H1 (cell line): ENCODE data around the gene PRRG2. TPM values are rescaled to one million over a fixed set of nuclear protein-coding genes. Genes with fewer than 3 reads are reported as not detected.

ENCODE experiments used
- polyA plus RNA-seq, 7 experiments: library from polyadenylated mRNA; depleted of rRNA in 3 of 7; stranded (reverse) in 5 of 7; unstranded in 2 of 7; fragments of >200 nt in 5 of 7; fragments of 200-250 nt in 2 of 7; gene quantifications; 1 replicate in 5 of 7; 2 replicates in 1 of 7; 4 replicates in 1 of 7; pipeline versions ENCODE4 v1.2.1 to v1.2.3, GENCODE V29; 2011 to 2013; ENCODE audit warnings: missing spikeins in 2 of 7, mixed read lengths in 2 of 7
- small RNA-seq: library from polyadenylated mRNA; stranded (forward); fragments of <200 nt; extraction: miRNeasy Mini kit (QIAGEN cat#:217004); gene quantifications from one replicate; pipeline ENCODE3, GENCODE V24; 2013; ENCODE audit not compliant: insufficient read depth
- total RNA-seq: library from RNA; stranded (reverse); fragmentation: NEBNext Ultra II Directional; extraction: Animal tissue kit (Norgen Biotek cat#: 25700); gene quantifications from 2 replicates; pipeline ENCODE4 v1.2.1, GENCODE V29; 2021

Gene PRRG2
- total and polyA plus RNA-seq, 2 of the 8 experiments (the other 6 are each of a cell fraction or from before 2014, with no cell fraction given), result 4.1 to 5.6 TPM

Small RNA genes lying within 50 kb of the gene (small RNA-seq; reads per million reads assigned to genes)
- gene RF00019, result not detected

Other genes starting within 250 kb of the PRRG2 start
- gene CD37, start 245.9 kb upstream of the PRRG2 start, total RNA-seq, result not detected in 2 replicates
- gene CD37, start 245.9 kb upstream of the PRRG2 start, polyA plus RNA-seq (2011; rRNA removed), result not detected in 2 replicates
- gene TEAD2, start 218.9 kb upstream of the PRRG2 start, total RNA-seq, result 146 and 156 TPM in 2 replicates
- gene TEAD2, start 218.9 kb upstream of the PRRG2 start, polyA plus RNA-seq (2011; rRNA removed), result 87.6 and 110 TPM in 2 replicates
- gene DKKL1, start 217.4 kb upstream of the PRRG2 start, total RNA-seq, result 2.6 and 3.1 TPM in 2 replicates
- gene DKKL1, start 217.4 kb upstream of the PRRG2 start, polyA plus RNA-seq (2011; rRNA removed), result 5.9 and 6.8 TPM in 2 replicates
- gene KASH5, start 193.1 kb upstream of the PRRG2 start, total RNA-seq, result 0.19 and 0.57 TPM in 2 replicates
- 0.05 and 0.28 TPM in 2 replicates for gene KASH5, start 193.1 kb upstream of the PRRG2 start, polyA plus RNA-seq (2011; rRNA removed)
- gene PTH2, start 157.9 kb upstream of the PRRG2 start, total RNA-seq, result 0.82 TPM in 1 of 2 replicates, not detected in the other
- gene PTH2, start 157.9 kb upstream of the PRRG2 start, polyA plus RNA-seq (2011; rRNA removed), result 0.50 TPM in 1 of 2 replicates, not detected in the other
- gene GFY, start 155.9 kb upstream of the PRRG2 start, total RNA-seq, result 0.93 and 1.1 TPM in 2 replicates
- 0.68 and 1.2 TPM in 2 replicates for gene GFY, start 155.9 kb upstream of the PRRG2 start, polyA plus RNA-seq (2011; rRNA removed)
- gene SLC17A7, start 139.8 kb upstream of the PRRG2 start, total RNA-seq, result 2.3 and 3.0 TPM in 2 replicates
- gene SLC17A7, start 139.8 kb upstream of the PRRG2 start, polyA plus RNA-seq (2011; rRNA removed), result 2.7 and 4.7 TPM in 2 replicates
- 146 and 155 TPM in 2 replicates for gene PIH1D1, start 129.5 kb upstream of the PRRG2 start, total RNA-seq
- gene PIH1D1, start 129.5 kb upstream of the PRRG2 start, polyA plus RNA-seq (2011; rRNA removed), result 195 and 220 TPM in 2 replicates
- gene ALDH16A1, start 128.1 kb upstream of the PRRG2 start, total RNA-seq, result 32.7 and 34.3 TPM in 2 replicates
- 30.5 and 54.8 TPM in 2 replicates for gene ALDH16A1, start 128.1 kb upstream of the PRRG2 start, polyA plus RNA-seq (2011; rRNA removed)
- 1.6 and 2.6 TPM in 2 replicates for gene FLT3LG, start 107.1 kb upstream of the PRRG2 start, total RNA-seq
- 3.2 and 3.9 TPM in 2 replicates for gene FLT3LG, start 107.1 kb upstream of the PRRG2 start, polyA plus RNA-seq (2011; rRNA removed)
- gene RPL13A, start 93.7 kb upstream of the PRRG2 start, total RNA-seq, result 3,305 and 3,520 TPM in 2 replicates
- gene RPL13A, start 93.7 kb upstream of the PRRG2 start, polyA plus RNA-seq (2011; rRNA removed), result 8,501 and 8,868 TPM in 2 replicates
- 2,240 and 2,296 TPM in 2 replicates for gene RPS11, start 84.9 kb upstream of the PRRG2 start, total RNA-seq
- gene RPS11, start 84.9 kb upstream of the PRRG2 start, polyA plus RNA-seq (2011; rRNA removed), result 4,988 and 6,072 TPM in 2 replicates
- gene FCGRT, start 68.7 kb upstream of the PRRG2 start, total RNA-seq, result 43.4 and 46.5 TPM in 2 replicates
- gene FCGRT, start 68.7 kb upstream of the PRRG2 start, polyA plus RNA-seq (2011; rRNA removed), result 41.2 and 66.7 TPM in 2 replicates
- 18.9 and 19.5 TPM in 2 replicates for gene RCN3, start 53.3 kb upstream of the PRRG2 start, total RNA-seq
- 5.8 and 9.4 TPM in 2 replicates for gene RCN3, start 53.3 kb upstream of the PRRG2 start, polyA plus RNA-seq (2011; rRNA removed)
- gene NOSIP, start 760 bp upstream of the PRRG2 start, total RNA-seq, result 85.1 and 93.8 TPM in 2 replicates
- gene NOSIP, start 760 bp upstream of the PRRG2 start, polyA plus RNA-seq (2011; rRNA removed), result 192 and 254 TPM in 2 replicates
- gene PRR12, start 9.9 kb downstream of the PRRG2 start, total RNA-seq, result 59.4 and 63.8 TPM in 2 replicates
- gene PRR12, start 9.9 kb downstream of the PRRG2 start, polyA plus RNA-seq (2011; rRNA removed), result 2.5 and 4.6 TPM in 2 replicates
- 16.9 and 17.7 TPM in 2 replicates for gene RRAS, start 58.8 kb downstream of the PRRG2 start, total RNA-seq
- gene RRAS, start 58.8 kb downstream of the PRRG2 start, polyA plus RNA-seq (2011; rRNA removed), result 49.1 and 62.9 TPM in 2 replicates
- 81.7 and 93.3 TPM in 2 replicates for gene SCAF1, start 60.9 kb downstream of the PRRG2 start, total RNA-seq
- 9.7 and 21.4 TPM in 2 replicates for gene SCAF1, start 60.9 kb downstream of the PRRG2 start, polyA plus RNA-seq (2011; rRNA removed)
- 114 and 115 TPM in 2 replicates for gene IRF3, start 84.5 kb downstream of the PRRG2 start, total RNA-seq
- gene IRF3, start 84.5 kb downstream of the PRRG2 start, polyA plus RNA-seq (2011; rRNA removed), result 103 and 185 TPM in 2 replicates
- 126 and 133 TPM in 2 replicates for gene BCL2L12, start 84.6 kb downstream of the PRRG2 start, total RNA-seq
- gene BCL2L12, start 84.6 kb downstream of the PRRG2 start, polyA plus RNA-seq (2011; rRNA removed), result 209 and 280 TPM in 2 replicates
- 561 and 579 TPM in 2 replicates for gene PRMT1, start 96.0 kb downstream of the PRRG2 start, total RNA-seq
- 1,215 and 1,548 TPM in 2 replicates for gene PRMT1, start 96.0 kb downstream of the PRRG2 start, polyA plus RNA-seq (2011; rRNA removed)
- 2.6 and 4.3 TPM in 2 replicates for gene ADM5, start 108.3 kb downstream of the PRRG2 start, total RNA-seq
- 2.5 and 5.4 TPM in 2 replicates for gene ADM5, start 108.3 kb downstream of the PRRG2 start, polyA plus RNA-seq (2011; rRNA removed)
- 91.8 and 98.3 TPM in 2 replicates for gene CPT1C, start 109.8 kb downstream of the PRRG2 start, total RNA-seq
- gene CPT1C, start 109.8 kb downstream of the PRRG2 start, polyA plus RNA-seq (2011; rRNA removed), result 79.6 and 122 TPM in 2 replicates
- not detected in 2 replicates for gene TSKS, start 182.0 kb downstream of the PRRG2 start, total RNA-seq
- 0.21 and 0.24 TPM in 2 replicates for gene TSKS, start 182.0 kb downstream of the PRRG2 start, polyA plus RNA-seq (2011; rRNA removed)
- 105 and 109 TPM in 2 replicates for gene AP2A1, start 185.7 kb downstream of the PRRG2 start, total RNA-seq
- 106 and 157 TPM in 2 replicates for gene AP2A1, start 185.7 kb downstream of the PRRG2 start, polyA plus RNA-seq (2011; rRNA removed)
- gene FUZ, start 232.0 kb downstream of the PRRG2 start, total RNA-seq, result 33.9 and 34.1 TPM in 2 replicates
- 28.4 and 43.8 TPM in 2 replicates for gene FUZ, start 232.0 kb downstream of the PRRG2 start, polyA plus RNA-seq (2011; rRNA removed)
- 71.4 and 73.9 TPM in 2 replicates for gene MED25, start 237.0 kb downstream of the PRRG2 start, total RNA-seq
- 21.6 and 40.4 TPM in 2 replicates for gene MED25, start 237.0 kb downstream of the PRRG2 start, polyA plus RNA-seq (2011; rRNA removed)